HepG2 (cell line): Measurements from ENCODE around the gene CDK7. TPM values are rescaled to one million over a fixed set of nuclear protein-coding genes. Genes with fewer than 3 reads are reported as not detected.

ENCODE experiments used
- ATAC-seq: fragments of 200-7000 bp; cut with Tn5 transposase; 3 replicates; pipeline ENCODE4 v1.9.1; 2020; ENCODE audit warnings: mild to moderate bottlenecking, moderate library complexity
- BruUV-seq: library from RNA; stranded (reverse); fragments of 400-500 nt; replicated peaks from 2 replicates; lab custom pipeline; 2021; lab: Mats Ljungman, UMichigan
- CTCF ChIA-PET: fragments of 300-600 bp; formaldehyde crosslinking; extraction: SDS; loops from one replicate; lab custom pipeline; 2021; ENCODE audit warnings: low total read pairs, inconsistent platforms, low intra/inter-chr PET ratio; lab: Yijun Ruan, JAX
- POLR2A ChIA-PET: fragments of 350-600 bp; sonication (Branson Sonifier 250); formaldehyde crosslinking; loops from one replicate; lab custom pipeline; 2020; ENCODE audit warnings: antibody characterized with exemption, inconsistent platforms; lab: Yijun Ruan, JAX
- DNase-seq: peaks from one replicate; pipeline ENCODE4 v3.0.0-alpha.2; 2015; ENCODE audit warnings: low spot score
- FAIRE-seq: peaks from 3 replicates; lab custom pipeline; 2011; peaks lifted over from hg19 to GRCh38; lab: Jason Lieb, UNC
- H2AFZ ChIP-seq: one replicate; pipeline ENCODE4 v1.6.1; 2011; ENCODE audit warnings: low read length, inconsistent platforms
- H3K27ac ChIP-seq: fragments of 300-600 bp; 3 replicates; pipeline ENCODE4 v1.8.0; 2011; ENCODE audit warnings: mixed run types, mild to moderate bottlenecking, mixed read lengths, low read length, inconsistent platforms; ENCODE audit not compliant: insufficient read depth; ENCODE audit errors: extremely low read length
- H3K27me3 ChIP-seq, 2 experiments: fragments of 200-600 bp in 1 of 2; 2 replicates in 1 of 2; 3 replicates in 1 of 2; pipeline versions ENCODE4 v1.6.0 to v1.8.0; 2011; ENCODE audit warnings: low read length in 2 of 2, mild to moderate bottlenecking in 2 of 2, moderate library complexity in 2 of 2, inconsistent platforms in 1 of 2; ENCODE audit not compliant: insufficient read depth in 2 of 2, control insufficient read depth in 1 of 2
- H3K36me3 ChIP-seq, 2 experiments: fragments of 200-600 bp in 1 of 2; replicated peaks in 1 of 2; 2 replicates in 1 of 2; 3 replicates in 1 of 2; pipeline versions ENCODE4 v1.5.1 to v1.8.0; 2011; ENCODE audit warnings: low read length in 2 of 2, inconsistent platforms in 1 of 2; ENCODE audit not compliant: insufficient read depth in 2 of 2, control insufficient read depth in 1 of 2
- H3K4me1 ChIP-seq: 2 replicates; pipeline ENCODE4 v1.5.1; 2012; ENCODE audit warnings: low read length, inconsistent platforms; ENCODE audit not compliant: insufficient read depth
- H3K4me2 ChIP-seq: 2 replicates; pipeline ENCODE4 v1.6.0; 2011; ENCODE audit warnings: low read depth, low read length, inconsistent platforms
- H3K4me3 ChIP-seq, 3 experiments: fragments of 200-600 bp in 1 of 3; sonication (generic), shearing (Covaris generic) in 1 of 3; replicated peaks in 1 of 3; 2 replicates each; pipeline ENCODE4 v1.5.1; 2011 to 2016; ENCODE audit warnings: low read length in 3 of 3, inconsistent platforms in 2 of 3, low read depth in 2 of 3, mild to moderate bottlenecking in 2 of 3, control low read depth in 1 of 3, mixed read lengths in 1 of 3; ENCODE audit not compliant: insufficient read depth in 1 of 3
- H3K79me2 ChIP-seq: one replicate; pipeline ENCODE4 v1.6.1; 2011; ENCODE audit warnings: low read length, inconsistent platforms; ENCODE audit not compliant: insufficient read depth
- H3K9ac ChIP-seq: 2 replicates; pipeline ENCODE4 v1.6.0; 2011; ENCODE audit warnings: mild to moderate bottlenecking, low read depth, low read length, inconsistent platforms; ENCODE audit not compliant: insufficient read depth
- H3K9me3 ChIP-seq: 2 replicates; pipeline ENCODE4 v1.5.1; 2012; ENCODE audit warnings: mild to moderate bottlenecking, low read length
- H4K20me1 ChIP-seq: 2 replicates; pipeline ENCODE4 v1.6.0; 2011; ENCODE audit warnings: inconsistent platforms, mild to moderate bottlenecking, low read length, moderate library complexity; ENCODE audit not compliant: insufficient read depth
- ARNT2 ChIP-seq: sonication (generic); formaldehyde crosslinking; IDR thresholded peaks from 2 replicates; pipeline ENCODE4 v1.8.0; 2022; ENCODE audit warnings: mild to moderate bottlenecking, low read depth, missing genetic modification reagents, moderate library complexity
- HNRNPUL1 ChIP-seq: fragments of 200-400 bp; formaldehyde crosslinking; IDR thresholded peaks from 2 replicates; pipeline ENCODE4 v1.6.1; 2017; ENCODE audit warnings: low read depth, mild to moderate bottlenecking, low read length, moderate library complexity
- JUND ChIP-seq: sonication (generic); formaldehyde crosslinking; IDR thresholded peaks from 2 replicates; pipeline ENCODE4 v1.8.0; 2022; ENCODE audit warnings: mild to moderate bottlenecking, missing genetic modification reagents
- KLF15 ChIP-seq: sonication (generic); formaldehyde crosslinking; IDR thresholded peaks from 2 replicates; pipeline ENCODE4 v1.8.1; 2023; ENCODE audit warnings: borderline replicate concordance, mild to moderate bottlenecking, inconsistent platforms, missing genetic modification reagents, mixed read lengths
- PITX1 ChIP-seq: sonication (generic); formaldehyde crosslinking; IDR thresholded peaks from 2 replicates; pipeline ENCODE4 v1.5.1; 2020; ENCODE audit warnings: mild to moderate bottlenecking, missing genetic modification reagents
- PLSCR1 ChIP-seq: sonication (generic); formaldehyde crosslinking; IDR thresholded peaks from 2 replicates; pipeline ENCODE4 v1.5.0; 2020; ENCODE audit warnings: missing genetic modification reagents, mild to moderate bottlenecking, borderline replicate concordance
- SATB2 ChIP-seq: sonication (generic); formaldehyde crosslinking; IDR thresholded peaks from 2 replicates; pipeline ENCODE4 v1.5.0; 2020; ENCODE audit warnings: missing genetic modification reagents
- SIX4 ChIP-seq: sonication (generic); formaldehyde crosslinking; IDR thresholded peaks from 2 replicates; pipeline ENCODE4 v1.4.0; 2020; ENCODE audit warnings: missing genetic modification reagents
- ZMYM3 ChIP-seq: sonication (generic); formaldehyde crosslinking; IDR thresholded peaks from 2 replicates; pipeline ENCODE4 v1.5.1; 2020; ENCODE audit warnings: mild to moderate bottlenecking, missing genetic modification reagents
- ZNF143 ChIP-seq: sonication (generic); formaldehyde crosslinking; IDR thresholded peaks from 2 replicates; pipeline ENCODE4 v1.4.0; 2020; ENCODE audit warnings: missing genetic modification reagents
- ZNF251 ChIP-seq: sonication (generic); formaldehyde crosslinking; IDR thresholded peaks from 2 replicates; pipeline ENCODE4 v1.9.0; 2021; ENCODE audit warnings: mild to moderate bottlenecking, missing genetic modification reagents
- ZNF674 ChIP-seq: sonication (generic); formaldehyde crosslinking; IDR thresholded peaks from 2 replicates; pipeline ENCODE4 v1.5.0; 2020; ENCODE audit warnings: low read depth, mild to moderate bottlenecking, missing genetic modification reagents
- ZSCAN21 ChIP-seq: sonication (generic); formaldehyde crosslinking; IDR thresholded peaks from 2 replicates; pipeline ENCODE4 v1.8.0; 2022; ENCODE audit warnings: mild to moderate bottlenecking, missing genetic modification reagents, moderate library complexity, borderline replicate concordance
- WGBS: methylation state at CpG from one replicate; pipeline ENCODE4 v1.1.6; 2017; ENCODE audit warnings: low lambda C conversion rate; 5-methylcytosine and 5-hydroxymethylcytosine counted together
- in situ Hi-C: cut with HindIII; loops from 2 replicates; pipeline ENCODE4 v1.10.0; 2017; ENCODE audit warnings: low pct_unique_long_range_greater_than_20kb; ENCODE audit not compliant: extremely low pct_ligation_motif_present
- intact Hi-C: fragments of 100-400 bp; cut with micrococcal nuclease; formaldehyde crosslinking; loops from one replicate; pipeline ENCODE4 v1.10.0; 2022; ENCODE audit not compliant: unreplicated experiment
- polyA plus RNA-seq, 8 experiments: library from polyadenylated mRNA; depleted of rRNA in 3 of 8; stranded (reverse) in 7 of 8; unstranded in 1 of 8; fragments of >200 nt; fragmentation: Illumina TruSeq in 4 of 8; extraction: Trizol in 4 of 8; gene quantifications; 2 replicates each; pipeline versions ENCODE4 v1.2.1 to v1.2.3, GENCODE V29; 2011 to 2016; ENCODE audit warnings: low read depth in 4 of 8, missing spikeins in 1 of 8, mixed read lengths in 1 of 8; ENCODE audit not compliant: insufficient read depth in 1 of 8
- total RNA-seq, 5 experiments: library from RNA; depleted of rRNA; stranded (reverse); fragments of >200 nt; fragmentation: Illumina TruSeq; extraction: Trizol; gene quantifications; 2 replicates each; pipeline ENCODE4 v1.2.3, GENCODE V29; 2016; ENCODE audit warnings: low read depth in 1 of 5
- TF ChIP-seq, protein P1 (sequence below): sonication (generic); formaldehyde crosslinking; IDR thresholded peaks from 2 replicates; pipeline ENCODE4 v1.5.0; 2020; ENCODE audit warnings: mild to moderate bottlenecking, missing genetic modification reagents, borderline replicate concordance
- TF ChIP-seq, protein P2 (sequence below): sonication (generic); formaldehyde crosslinking; IDR thresholded peaks from 2 replicates; pipeline ENCODE4 v1.8.0; 2022; ENCODE audit warnings: missing genetic modification reagents, mild to moderate bottlenecking, inconsistent platforms, borderline replicate concordance

The CDK7 gene
- total and polyA plus RNA-seq, 2 of the 13 experiments (the other 11 are each of a cell fraction or from before 2014, with no cell fraction given) = 41.2 to 54.9 TPM

GRCh38 chr5:69187342-69187741 lies 47.3 kb upstream of the CDK7 start:
- WGBS = 93% methylated on average over 2 of the region's 2 CpGs
- Histone ChIP-seq H3K4me3 (no peak overlapping the region), H3K4me1 (peaks cover 13% of the 10 kb centered on the region), H2AFZ (no peak overlapping the region), H3K79me2 (peaks cover 3% of the 10 kb centered on the region), H3K9ac (no peak overlapping the region), H3K36me3 (0 out of 5 replicates have a peak, but pooled peaks cover 0 to 4% of the 10 kb centered on the region in 2 experiments), H3K9me3 (no peaks in the 10 kb centered on the region), H3K27ac (no peak overlapping the region), H3K27me3 (no peaks in the 10 kb centered on the region; a peak in 1 of 5 replicates), H3K4me2 (no peak overlapping the region), H4K20me1 (no peaks in the 10 kb centered on the region)
- TF ChIP-seq KLF15 (CRISPR knock-in tag) = no peak
- no peak for TF ChIP-seq PITX1 (CRISPR knock-in tag)
- TF ChIP-seq, protein P1, sequence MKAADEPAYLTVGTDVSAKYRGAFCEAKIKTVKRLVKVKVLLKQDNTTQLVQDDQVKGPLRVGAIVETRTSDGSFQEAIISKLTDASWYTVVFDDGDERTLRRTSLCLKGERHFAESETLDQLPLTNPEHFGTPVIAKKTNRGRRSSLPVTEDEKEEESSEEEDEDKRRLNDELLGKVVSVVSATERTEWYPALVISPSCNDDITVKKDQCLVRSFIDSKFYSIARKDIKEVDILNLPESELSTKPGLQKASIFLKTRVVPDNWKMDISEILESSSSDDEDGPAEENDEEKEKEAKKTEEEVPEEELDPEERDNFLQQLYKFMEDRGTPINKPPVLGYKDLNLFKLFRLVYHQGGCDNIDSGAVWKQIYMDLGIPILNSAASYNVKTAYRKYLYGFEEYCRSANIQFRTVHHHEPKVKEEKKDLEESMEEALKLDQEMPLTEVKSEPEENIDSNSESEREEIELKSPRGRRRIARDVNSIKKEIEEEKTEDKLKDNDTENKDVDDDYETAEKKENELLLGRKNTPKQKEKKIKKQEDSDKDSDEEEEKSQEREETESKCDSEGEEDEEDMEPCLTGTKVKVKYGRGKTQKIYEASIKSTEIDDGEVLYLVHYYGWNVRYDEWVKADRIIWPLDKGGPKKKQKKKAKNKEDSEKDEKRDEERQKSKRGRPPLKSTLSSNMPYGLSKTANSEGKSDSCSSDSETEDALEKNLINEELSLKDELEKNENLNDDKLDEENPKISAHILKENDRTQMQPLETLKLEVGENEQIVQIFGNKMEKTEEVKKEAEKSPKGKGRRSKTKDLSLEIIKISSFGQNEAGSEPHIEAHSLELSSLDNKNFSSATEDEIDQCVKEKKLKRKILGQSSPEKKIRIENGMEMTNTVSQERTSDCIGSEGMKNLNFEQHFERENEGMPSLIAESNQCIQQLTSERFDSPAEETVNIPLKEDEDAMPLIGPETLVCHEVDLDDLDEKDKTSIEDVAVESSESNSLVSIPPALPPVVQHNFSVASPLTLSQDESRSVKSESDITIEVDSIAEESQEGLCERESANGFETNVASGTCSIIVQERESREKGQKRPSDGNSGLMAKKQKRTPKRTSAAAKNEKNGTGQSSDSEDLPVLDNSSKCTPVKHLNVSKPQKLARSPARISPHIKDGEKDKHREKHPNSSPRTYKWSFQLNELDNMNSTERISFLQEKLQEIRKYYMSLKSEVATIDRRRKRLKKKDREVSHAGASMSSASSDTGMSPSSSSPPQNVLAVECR (CRISPR knock-in tag) = no peak
- TF ChIP-seq PLSCR1 (CRISPR knock-in tag) = no peak
- no peak for TF ChIP-seq ZMYM3 (CRISPR knock-in tag)
- no peak for TF ChIP-seq JUND (CRISPR knock-in tag)
- TF ChIP-seq HNRNPUL1 = no peak
- TF ChIP-seq ZNF143 (CRISPR knock-in tag) = no peak
- TF ChIP-seq ZNF251 (CRISPR knock-in tag) = no peak
- no peak for TF ChIP-seq ARNT2
- no peak for TF ChIP-seq SATB2 (CRISPR knock-in tag)
- no peak for TF ChIP-seq ZSCAN21 (CRISPR knock-in tag)
- TF ChIP-seq, protein P2, sequence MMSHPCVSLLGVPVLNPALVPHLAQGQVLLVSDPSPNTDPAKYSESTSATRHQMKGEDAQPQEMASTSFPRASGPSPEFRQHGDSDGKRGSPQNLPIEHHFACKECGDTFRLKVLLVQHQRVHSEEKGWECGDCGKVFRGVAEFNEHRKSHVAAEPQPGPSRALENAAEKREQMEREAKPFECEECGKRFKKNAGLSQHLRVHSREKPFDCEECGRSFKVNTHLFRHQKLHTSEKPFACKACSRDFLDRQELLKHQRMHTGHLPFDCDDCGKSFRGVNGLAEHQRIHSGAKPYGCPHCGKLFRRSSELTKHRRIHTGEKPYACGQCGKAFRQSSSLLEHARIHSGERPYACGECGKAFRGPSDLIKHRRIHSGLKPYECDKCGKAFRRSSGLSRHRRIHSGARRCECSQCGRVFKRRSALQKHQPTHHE (CRISPR knock-in tag) = no peak
- TF ChIP-seq SIX4 = no peak
- TF ChIP-seq ZNF674 (CRISPR knock-in tag) = no peak
- ChIA-PET POLR2A (interaction anchor here (0.7 kb wide), 1 partner anchor 21 kb away, joined by 5 read pairs; the partner anchor contains the start of gene CCNB1), CTCF (no interaction called here)
- no peak for ATAC-seq
- FAIRE-seq = no peak
- intact Hi-C loops = no loop called here
- in situ Hi-C loops = no loop called here
- no TSS peak for BruUV-seq
- DNase-seq = no peak
